ENCODE measurements around the gene RGPD4.
"Not testable (repeated sequence)": the region's sequence is repeated elsewhere in the genome, so short reads cannot be mapped to it uniquely, and the experiment has no call there.

DNA sequence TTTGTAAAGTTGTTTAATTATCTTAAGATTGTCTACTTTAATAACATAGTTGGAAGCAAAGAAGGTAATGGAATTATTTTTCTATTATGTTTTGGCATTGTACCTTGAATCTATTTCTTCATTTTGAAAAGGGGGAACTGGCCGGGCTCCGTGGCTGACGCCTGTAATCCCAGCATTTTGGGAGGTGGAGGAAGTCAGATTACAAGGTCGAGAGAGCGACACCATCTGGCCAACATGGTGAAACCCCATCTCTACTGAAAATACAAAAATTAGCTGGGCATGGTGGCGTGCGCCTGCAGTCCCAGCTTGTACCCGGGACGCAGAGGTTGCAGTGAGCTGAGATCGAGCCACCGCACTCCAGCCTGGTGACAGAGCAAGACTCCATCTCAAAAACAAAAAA is 6.9 kb downstream of the RGPD4 start:
- TF ChIP-seq POLR2AphosphoS5 (IDR thresholded peaks at IDR 0.05; ENCODE audit: borderline replicate concordance, low read depth, low read length); EZH2 (IDR thresholded peaks at IDR 0.05); FOXP2 (optimal IDR thresholded peaks at IDR 0.05; ENCODE audit: control extremely low read depth, extremely low read length, insufficient read depth): not testable (repeated sequence)

All from SK-N-MC (cell line).